HL-60/S4 treated with retinoic acid at 250 ng/mL for 4 days and 3 days (cell line): ENCODE measurements around the gene GPD1.
"Not testable (repeated sequence)": the region's sequence is repeated elsewhere in the genome, so short reads cannot be mapped to it uniquely, and the experiment has no call there.

ENCODE experiments used
- in situ Hi-C: fragments of 300-500 bp; cut with MboI; formaldehyde crosslinking; loops from 2 replicates; pipeline ENCODE4 v1.7.0; 2022; ENCODE audit warnings: low sequenced_read_pairs

GPD1 gene

GRCh38 chr12:50117057-50117622 lies 13.3 kb downstream of the GPD1 start:
- in situ Hi-C loops: no loop called here

GRCh38 chr12:50119387-50119786 lies 15.6 kb downstream of the GPD1 start:
- in situ Hi-C loops: no loop called here

- in situ Hi-C loops: no loop called here
Measured at GRCh38 chr12:50120521-50120920, 16.7 kb downstream of the GPD1 start.

- in situ Hi-C loops: no loop called here
Measured at GRCh38 chr12:50120953-50121352, 17.1 kb downstream of the GPD1 start.

- in situ Hi-C loops: no loop called here
Measured at GRCh38 chr12:50121641-50122040, 17.8 kb downstream of the GPD1 start.

GRCh38 chr12:50123203-50123602 lies 19.4 kb downstream of the GPD1 start:
- in situ Hi-C loops: no loop called here

GRCh38 chr12:50127546-50127945 lies 23.7 kb downstream of the GPD1 start:
- in situ Hi-C loops: no loop called here

GRCh38 chr12:50129290-50129689 lies 25.5 kb downstream of the GPD1 start:
- in situ Hi-C loops: no loop called here

GRCh38 chr12:50132505-50133135 lies 28.8 kb downstream of the GPD1 start:
- in situ Hi-C loops: no loop called here

GRCh38 chr12:50142993-50143392 lies 39.2 kb downstream of the GPD1 start:
- in situ Hi-C loops: no loop called here

- in situ Hi-C loops: no loop called here
Measured at GRCh38 chr12:50145439-50145838, 41.6 kb downstream of the GPD1 start.

- in situ Hi-C loops: no loop called here
Measured at GRCh38 chr12:50147281-50147680, 43.5 kb downstream of the GPD1 start.

- in situ Hi-C loops: not testable (repeated sequence)
Measured at GRCh38 chr12:50148011-50148410, 44.2 kb downstream of the GPD1 start.

GRCh38 chr12:50149311-50149710 lies 45.5 kb downstream of the GPD1 start:
- in situ Hi-C loops: no loop called here

GRCh38 chr12:50151047-50151687 lies 47.4 kb downstream of the GPD1 start:
- in situ Hi-C loops: no loop called here

- in situ Hi-C loops: not testable (repeated sequence)
Measured at GRCh38 chr12:50154947-50155346, 51.1 kb downstream of the GPD1 start.

GRCh38 chr12:50156641-50157040 lies 52.8 kb downstream of the GPD1 start:
- in situ Hi-C loops: no loop called here

GRCh38 chr12:50157259-50157658 lies 53.5 kb downstream of the GPD1 start:
- in situ Hi-C loops: no loop called here

GRCh38 chr12:50160643-50161042 lies 56.8 kb downstream of the GPD1 start:
- in situ Hi-C loops: no loop called here
